GM12878 (cell line): ENCODE measurements around the gene MRPL28. TPM values are rescaled to one million over a fixed set of nuclear protein-coding genes. Genes with fewer than 3 reads are reported as not detected.

Experiments used
- ATAC-seq: fragments of 200-7000 bp; cut with Tn5 transposase; 3 replicates; pipeline ENCODE4 v1.9.1; 2020; ENCODE audit warnings: mild to moderate bottlenecking, moderate library complexity
- BruUV-seq: library from RNA; stranded (reverse); fragments of 400-500 nt; replicated peaks from 2 replicates; lab custom pipeline; 2021; lab: Mats Ljungman, UMichigan
- CTCF ChIA-PET: fragments of 300-600 bp; sonication (Branson Sonifier 250); formaldehyde crosslinking; extraction: SDS; loops from one replicate; lab custom pipeline; 2021; ENCODE audit warnings: inconsistent platforms; lab: Yijun Ruan, JAX
- POLR2A ChIA-PET: fragments of 350-600 bp; formaldehyde crosslinking; extraction: SDS; loops from one replicate; lab custom pipeline; 2021; ENCODE audit warnings: inconsistent platforms; lab: Charles Lee
- RAD21 ChIA-PET: fragments of 300-600 bp; sonication (Branson Sonifier 250); formaldehyde crosslinking; loops from one replicate; lab custom pipeline; 2023; ENCODE audit warnings: antibody characterized with exemption; ENCODE audit not compliant: unreplicated experiment; lab: Charles Lee
- SMC1A ChIA-PET: fragments of 300-600 bp; sonication (Branson Sonifier 250); formaldehyde crosslinking; loops from one replicate; lab custom pipeline; 2023; ENCODE audit not compliant: unreplicated experiment, uncharacterized antibody; lab: Charles Lee
- DNase-seq: peaks from one replicate; pipeline ENCODE4 v3.0.0-alpha.2; 2011; ENCODE audit warnings: low read depth, low spot score
- FAIRE-seq: peaks from 3 replicates; lab custom pipeline; 2011; peaks lifted over from hg19 to GRCh38; lab: Jason Lieb, UNC
- H2AFZ ChIP-seq: 2 replicates; pipeline ENCODE4 v1.6.0; 2011; ENCODE audit warnings: low read depth, low read length, control low read depth; ENCODE audit not compliant: control insufficient read depth
- H3K27ac ChIP-seq: 2 replicates; pipeline ENCODE4 v1.5.1; 2011; ENCODE audit warnings: control low read depth; ENCODE audit not compliant: control insufficient read depth, insufficient read depth
- H3K27me3 ChIP-seq, 2 experiments: replicated peaks in 1 of 2; 2 replicates each; pipeline versions ENCODE4 v1.6.0 to v1.6.1; 2011; ENCODE audit warnings: low read length in 1 of 2; ENCODE audit not compliant: control insufficient read depth in 2 of 2, insufficient read depth in 2 of 2
- H3K36me3 ChIP-seq, 2 experiments: 2 replicates each; pipeline ENCODE4 v1.5.1; 2011; ENCODE audit warnings: low read length in 1 of 2; ENCODE audit not compliant: control insufficient read depth in 2 of 2, insufficient read depth in 2 of 2
- H3K4me1 ChIP-seq: 2 replicates; pipeline ENCODE4 v1.6.1; 2011; ENCODE audit warnings: mild to moderate bottlenecking, low read length, moderate library complexity, mixed read lengths; ENCODE audit not compliant: control insufficient read depth, insufficient read depth
- H3K4me2 ChIP-seq: 2 replicates; pipeline ENCODE4 v1.6.0; 2011; ENCODE audit warnings: control low read depth; ENCODE audit not compliant: control insufficient read depth, insufficient read depth
- H3K4me3 ChIP-seq: fragments of 200-600 bp; sonication (generic); 2 replicates; pipeline ENCODE4 v1.5.1; 2016
- H3K79me2 ChIP-seq: 2 replicates; pipeline ENCODE4 v1.6.0; 2011; ENCODE audit warnings: low read length; ENCODE audit not compliant: control insufficient read depth, insufficient read depth
- H3K9ac ChIP-seq: 2 replicates; pipeline ENCODE4 v1.8.0; 2011; ENCODE audit warnings: low read length, control low read depth, mixed read lengths; ENCODE audit not compliant: control insufficient read depth, insufficient read depth
- H3K9me3 ChIP-seq: replicated peaks from 3 replicates; pipeline ENCODE4 v1.5.1; 2011; ENCODE audit warnings: mild to moderate bottlenecking, low read length; ENCODE audit not compliant: control insufficient read depth, insufficient read depth
- H4K20me1 ChIP-seq: 2 replicates; pipeline ENCODE4 v1.6.0; 2011; ENCODE audit not compliant: control insufficient read depth, insufficient read depth
- BCLAF1 ChIP-seq: fragments of 450-650 bp; IDR thresholded peaks from 2 replicates; pipeline ENCODE4 v1.6.1; 2017; ENCODE audit warnings: antibody characterized with exemption, mild to moderate bottlenecking, moderate library complexity
- CBFB ChIP-seq: IDR thresholded peaks from 2 replicates; pipeline ENCODE4 v1.6.1; 2016; ENCODE audit warnings: antibody characterized with exemption, low read depth
- CHD4 ChIP-seq: fragments of 200-600 bp; sonication (generic); IDR thresholded peaks from 2 replicates; pipeline ENCODE4 v1.6.1; 2016; ENCODE audit warnings: mild to moderate bottlenecking
- EED ChIP-seq: sonication (generic); IDR thresholded peaks from 2 replicates; pipeline ENCODE4 v1.6.1; 2016; ENCODE audit warnings: antibody characterized with exemption, low read depth
- KDM1A ChIP-seq: fragments of 200-600 bp; sonication (generic); IDR thresholded peaks from 2 replicates; pipeline ENCODE4 v1.6.1; 2016; ENCODE audit warnings: borderline replicate concordance
- RAD51 ChIP-seq: fragments of 450-650 bp; IDR thresholded peaks from 2 replicates; pipeline ENCODE4 v1.6.1; 2016; ENCODE audit warnings: moderate library complexity, mild to moderate bottlenecking, inconsistent platforms
- RCOR1 ChIP-seq: conservative IDR thresholded peaks from 2 replicates; pipeline ENCODE4 v1.6.1; 2012; ENCODE audit warnings: low read depth, low read length, improper control_type of control experiment
- YY1 ChIP-seq: IDR thresholded peaks from 2 replicates; pipeline ENCODE4 v1.6.1; 2011; ENCODE audit warnings: low read depth, mild to moderate bottlenecking, low read length
- WGBS: methylation state at CpG from one replicate; pipeline ENCODE4 v1.1.6; 2016; ENCODE audit warnings: low lambda C conversion rate; ENCODE audit not compliant: insufficient replicate concordance, insufficient coverage; ENCODE audit errors: missing lambda C conversion rate; 5-methylcytosine and 5-hydroxymethylcytosine counted together
- in situ Hi-C: fragments of 300-500 bp; cut with MboI; formaldehyde crosslinking; loops from 9 replicates; pipeline ENCODE4 v1.14.3; 2018; ENCODE audit warnings: mixed read lengths
- intact Hi-C: fragments of 100-400 bp; cut with micrococcal nuclease; formaldehyde crosslinking; loops from one replicate; pipeline ENCODE4 v1.14.2; 2022; ENCODE audit not compliant: unreplicated experiment
- polyA plus RNA-seq, 11 experiments: library from polyadenylated mRNA; depleted of rRNA in 4 of 11; unstranded in 6 of 11; stranded (reverse) in 5 of 11; fragments of >200 nt; fragmentation: Nextera tagmentation in 4 of 11; fragmentation: Illumina TruSeq in 1 of 11; extraction: Ambion mirVana in 4 of 11; extraction: Trizol in 1 of 11; gene quantifications; 1 replicate in 1 of 11; 2 replicates in 10 of 11; pipeline versions ENCODE4 v1.2.1 to v1.2.3, GENCODE V29; 2011 to 2016; ENCODE audit warnings: inconsistent platforms in 2 of 11, missing spikeins in 2 of 11, low read depth in 1 of 11
- total RNA-seq, 4 experiments: library from RNA; depleted of rRNA in 3 of 4; stranded (reverse); fragments of >200 nt in 3 of 4; fragmentation: Illumina TruSeq in 1 of 4; extraction: Trizol in 1 of 4; gene quantifications; 2 replicates each; pipeline versions ENCODE4 v1.2.1 to v1.2.3, GENCODE V29; 2013 to 2021

Gene MRPL28
- total and polyA plus RNA-seq, 10 of the 15 experiments (the other 5 are each of a cell fraction or from before 2014, with no cell fraction given) = 1.6 to 185 (median 110) TPM

GRCh38 chr16:347203-347602 lies 23.1 kb downstream of the MRPL28 start:
- 95% methylated on average over 6 of the region's 6 CpGs for WGBS
- POLR2A ChIA-PET = interaction anchor here (1.2 to 1.3 kb wide), 2 partner anchors 11 to 119 kb away, joined by 3 read pairs; no protein-coding TSS in a partner anchor

GRCh38 chr16:346587-346986 lies 23.8 kb downstream of the MRPL28 start:
- no peaks in the 10 kb centered on the region for H3K27me3 ChIP-seq
- TF ChIP-seq EED (no peak), RCOR1 (no peak), KDM1A (no peak), BCLAF1 (no peak), YY1 (no peak), CHD4 (no peak), RAD51 (no peak)
- ATAC-seq (no peak), FAIRE-seq (no peak), DNase-seq (no peak)
- H3K79me2 ChIP-seq = peaks cover 34% of the 10 kb centered on the region
- H3K36me3 ChIP-seq = peaks cover 0 to 6% of the 10 kb centered on the region in 2 experiments; a peak in 2 of 4 replicates
- intact Hi-C loops = no loop called here
- H3K4me1 ChIP-seq = peaks cover 21% of the 10 kb centered on the region
- H4K20me1 ChIP-seq = 0 out of 2 replicates have a peak, but pooled peaks cover 3% of the 10 kb centered on the region
- SMC1A ChIA-PET = no interaction called here
- BruUV-seq = no TSS peak
- in situ Hi-C loops = loop anchor here (5.0 kb wide), 1 partner anchor 114 kb away; the partner anchor contains the start of gene FAM234A
- WGBS = 97% methylated on average over 15 of the region's 15 CpGs
- H3K27ac ChIP-seq = no peak overlapping the region
- CTCF ChIA-PET = interaction anchor here (0.9 kb wide), 1 partner anchor 239 kb away, joined by 3 read pairs; no protein-coding TSS in a partner anchor
- POLR2A ChIA-PET = no interaction called here
- no peak overlapping the region for H2AFZ ChIP-seq
- H3K4me2 ChIP-seq = no peak overlapping the region
- RAD21 ChIA-PET = no interaction called here
- H3K9ac ChIP-seq = no peak overlapping the region
- H3K9me3 ChIP-seq = no peaks in the 10 kb centered on the region; the same call in 2 of the 3 replicates
- H3K4me3 ChIP-seq = no peak overlapping the region

More at GRCh38 chr16:347203-347602, 23.1 kb downstream of the MRPL28 start:
- in situ Hi-C loops (loop anchor here (5.0 kb wide), 1 partner anchor 115 kb away; the partner anchor contains the start of gene FAM234A), intact Hi-C loops (no loop called here)
- SMC1A ChIA-PET = no interaction called here
- no peaks in the 10 kb centered on the region; the same call in 2 of the 3 replicates for H3K9me3 ChIP-seq
- no peak overlapping the region for H3K27ac ChIP-seq
- DNase-seq = no peak
- H3K36me3 ChIP-seq = peaks cover 0 to 6% of the 10 kb centered on the region in 2 experiments; a peak in 2 of 4 replicates
- TF ChIP-seq CBFB = no peak
- H3K79me2 ChIP-seq = peaks cover 38% of the 10 kb centered on the region
- RAD21 ChIA-PET = no interaction called here
- H3K9ac ChIP-seq = no peak overlapping the region
- BruUV-seq = no TSS peak
- CTCF ChIA-PET = interaction anchor here (0.9 kb wide), 1 partner anchor 240 kb away, joined by 3 read pairs; no protein-coding TSS in a partner anchor
- FAIRE-seq = no peak
- H3K4me1 ChIP-seq = peaks cover 21% of the 10 kb centered on the region
- 0 out of 2 replicates have a peak, but pooled peaks cover 3% of the 10 kb centered on the region for H4K20me1 ChIP-seq
- H3K4me2 ChIP-seq = no peak overlapping the region
- H2AFZ ChIP-seq = no peak overlapping the region
- ATAC-seq = no peak
- H3K27me3 ChIP-seq = no peaks in the 10 kb centered on the region
- H3K4me3 ChIP-seq = no peak overlapping the region
